Retinal pigment epithelial cell (primary cell): Measurements from ENCODE around the gene RTP3.
"Not testable (repeated sequence)": the region's sequence is repeated elsewhere in the genome, so short reads cannot be mapped to it uniquely, and the experiment has no call there.

Experiments
- DNase-seq: peaks from one replicate; pipeline ENCODE4 v3.0.0-alpha.2; 2010; ENCODE audit warnings: low read depth
- H3K4me3 ChIP-seq: 2 replicates; pipeline ENCODE4 v1.5.1; 2011; ENCODE audit warnings: mild to moderate bottlenecking, low read length, control low read depth, moderate library complexity
- CTCF ChIP-seq: conservative IDR thresholded peaks from 2 replicates; pipeline ENCODE4 v1.5.1; 2011; ENCODE audit warnings: low read depth, low read length, control low read depth, inconsistent platforms

RTP3 gene

GRCh38 chr3:46490338-46491084 lies 7.3 kb upstream of the RTP3 start:
- no peak for TF ChIP-seq CTCF
- H3K4me3 ChIP-seq: no peak overlapping the region
- no peak for DNase-seq

GRCh38 chr3:46491089-46492070 lies 6.4 kb upstream of the RTP3 start:
- no peak overlapping the region for H3K4me3 ChIP-seq
- DNase-seq: no peak
- TF ChIP-seq CTCF: no peak

- H3K4me3 ChIP-seq: no peak overlapping the region
- DNase-seq: no peak
- no peak for TF ChIP-seq CTCF
These were observed 4.8 kb upstream of the RTP3 start for GRCh38 chr3:46492890-46493547.

GRCh38 chr3:46494491-46494890 lies 3.3 kb upstream of the RTP3 start:
- not testable (repeated sequence) for DNase-seq

GRCh38 chr3:46495901-46496456 lies 1.8 kb upstream of the RTP3 start:
- no peak for TF ChIP-seq CTCF
- no peak for DNase-seq
- H3K4me3 ChIP-seq: no peak overlapping the region

More at GRCh38 chr3:46494491-46494890, 3.3 kb upstream of the RTP3 start:
- not testable (repeated sequence) for H3K4me3 ChIP-seq

GRCh38 chr3:46496746-46497555 lies 825 bp upstream of the RTP3 start:
- H3K4me3 ChIP-seq: no peak overlapping the region
- DNase-seq: no peak
- peak; percentile 59 for TF ChIP-seq CTCF
